GM21529 (cell line): ENCODE measurements around the gene UBB.
A peak's percentile ranks its signal among the peaks of the same experiment; 100 is the strongest.

ENCODE experiments used
- ATAC-seq: cut with Tn5 transposase; IDR thresholded peaks from one replicate; pipeline ENCODE4 v1.9.1; 2021; ENCODE audit not compliant: unreplicated experiment

Gene UBB

GRCh38 chr17:16380640-16381495, at the start of gene UBB:
TSS of gene UBB (plus strand) at chr17:16381091. CDS start at chr17:16381908, 817 bp downstream.
- ATAC-seq, result peak; percentile 91

DNA sequence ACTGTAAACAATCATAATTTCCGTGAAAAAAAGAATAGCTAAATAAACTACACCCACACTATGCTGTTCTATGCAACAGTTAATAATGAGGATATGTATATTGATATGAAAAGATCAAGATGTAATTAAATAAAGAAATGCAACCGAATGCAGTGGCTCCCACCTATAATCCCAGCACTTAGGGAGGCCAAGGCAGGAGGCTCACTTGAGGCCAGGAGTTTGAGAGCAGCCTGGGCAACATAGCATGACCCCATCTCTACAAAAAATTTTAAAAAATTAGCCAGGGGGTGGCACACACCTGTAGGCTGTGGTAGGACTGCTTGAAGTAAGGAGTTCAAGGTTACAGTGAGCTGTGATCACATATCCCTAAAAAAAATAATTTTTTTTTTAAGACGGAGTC, 42.5 kb upstream of the UBB start:
- no peak for ATAC-seq

DNA sequence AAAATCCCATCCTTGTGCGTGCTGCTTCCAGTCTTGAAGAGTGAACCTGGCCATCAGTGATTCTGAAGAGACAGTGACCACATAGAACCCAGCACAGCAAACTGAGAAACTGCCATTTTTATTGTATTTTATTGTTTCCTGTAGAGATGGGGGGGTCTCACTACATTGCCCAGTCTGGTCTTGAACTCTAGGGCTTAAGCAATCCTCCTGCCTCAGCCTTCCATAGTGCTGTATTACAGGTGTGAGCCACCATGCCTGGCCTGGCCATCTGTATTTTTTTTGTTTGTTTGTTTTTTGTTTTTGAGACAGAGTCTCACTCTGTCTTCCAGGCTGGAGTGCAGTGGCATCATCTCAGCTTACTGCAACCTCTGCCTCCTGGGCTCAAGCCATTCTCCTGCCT, 41.5 kb upstream of the UBB start:
- ATAC-seq, result no peak

DNA sequence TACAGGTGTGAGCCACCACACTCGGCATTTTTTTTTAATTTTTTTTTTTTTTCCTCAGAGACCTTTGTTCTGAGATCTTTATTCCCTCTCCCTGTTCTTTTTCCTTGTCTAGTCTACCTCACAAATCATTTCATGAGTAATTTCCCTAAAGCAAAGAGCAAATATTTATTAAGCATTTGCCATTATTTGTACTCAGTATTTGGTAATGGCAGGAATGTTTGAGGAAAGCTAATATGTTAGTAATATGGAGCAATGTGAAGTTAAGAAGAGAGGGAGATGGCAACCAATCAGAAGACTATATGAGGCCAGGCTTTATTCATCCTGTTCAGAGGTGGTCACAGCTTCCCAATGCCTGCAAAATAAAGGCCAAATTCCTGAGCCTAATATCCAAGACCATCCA, 40.9 kb upstream of the UBB start:
- ATAC-seq, result no peak

GRCh38 chr17:16342979-16343378, 37.9 kb upstream of the UBB start:
- no peak for ATAC-seq

GRCh38 chr17:16343569-16343968, 37.3 kb upstream of the UBB start:
- no peak for ATAC-seq

- no peak for ATAC-seq
These were observed 35.3 kb upstream of the UBB start for GRCh38 chr17:16345565-16345964.

DNA sequence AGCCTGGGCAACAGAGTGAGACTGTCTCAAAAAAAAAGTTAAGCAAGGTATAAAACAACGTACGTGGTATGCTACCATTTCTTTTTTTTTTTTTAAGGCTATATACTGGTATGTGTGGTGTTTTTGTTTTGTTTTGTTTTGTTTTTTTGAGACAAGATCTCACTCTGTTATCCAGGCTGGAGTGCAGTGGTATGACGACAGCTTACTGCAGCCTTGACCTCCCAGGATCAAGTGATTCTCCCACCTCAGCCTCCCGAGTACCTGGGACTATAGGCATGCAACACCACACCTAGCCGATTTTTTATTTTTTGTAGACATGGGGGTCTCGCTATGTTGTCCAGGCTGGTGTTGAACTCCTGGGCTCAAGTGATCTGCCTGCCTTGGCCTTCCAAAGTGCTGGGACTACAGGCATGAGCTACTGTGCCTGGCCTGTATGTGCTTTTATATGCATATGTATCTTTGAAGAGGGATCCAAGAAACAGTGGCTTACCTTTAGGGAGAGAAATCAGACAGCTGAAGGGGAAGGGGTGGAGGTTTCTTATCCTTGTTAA, 34.1 kb upstream of the UBB start:
- no peak for ATAC-seq

DNA sequence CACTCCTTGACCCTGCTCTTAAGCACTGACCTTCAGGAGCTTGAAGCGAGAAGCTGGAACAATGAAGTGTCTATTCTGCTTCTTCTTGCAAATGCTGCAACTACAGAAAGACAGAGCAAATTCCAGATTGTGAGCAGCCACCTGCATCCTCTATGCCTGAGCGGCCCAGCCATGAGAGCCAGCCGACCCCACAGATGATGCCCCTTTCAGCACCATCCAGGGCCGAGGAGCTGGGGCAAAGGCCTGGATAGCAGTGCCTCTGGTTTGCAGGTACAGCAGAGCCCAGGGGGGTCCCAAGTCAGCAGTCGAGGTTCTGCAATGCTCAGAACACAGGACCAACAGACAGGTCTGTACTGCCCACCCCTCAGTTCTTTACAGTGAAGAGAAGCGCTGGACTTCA, 32.3 kb upstream of the UBB start:
- ATAC-seq, result no peak

- no peak for ATAC-seq
These were observed 31.5 kb upstream of the UBB start for GRCh38 chr17:16349431-16349830.

DNA sequence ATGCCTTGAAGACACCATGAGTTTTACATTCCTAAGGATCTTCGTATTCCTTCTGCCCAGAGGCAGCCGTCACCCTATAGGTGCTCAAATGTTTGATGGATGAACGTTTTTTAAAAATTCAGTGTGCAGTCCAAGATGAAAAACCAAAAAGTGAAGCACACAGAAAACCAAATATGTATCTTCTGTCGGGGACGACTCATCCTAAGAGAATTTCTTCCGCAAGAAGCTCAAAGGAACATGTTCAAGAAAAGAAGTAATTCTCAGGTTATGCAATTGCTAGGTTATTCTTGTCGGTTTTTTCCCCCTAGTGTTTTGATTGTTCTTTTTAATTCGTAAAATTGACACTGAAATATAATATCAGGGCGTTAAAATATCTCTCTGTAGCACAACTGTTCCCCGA, 29.1 kb upstream of the UBB start:
- no peak for ATAC-seq

DNA sequence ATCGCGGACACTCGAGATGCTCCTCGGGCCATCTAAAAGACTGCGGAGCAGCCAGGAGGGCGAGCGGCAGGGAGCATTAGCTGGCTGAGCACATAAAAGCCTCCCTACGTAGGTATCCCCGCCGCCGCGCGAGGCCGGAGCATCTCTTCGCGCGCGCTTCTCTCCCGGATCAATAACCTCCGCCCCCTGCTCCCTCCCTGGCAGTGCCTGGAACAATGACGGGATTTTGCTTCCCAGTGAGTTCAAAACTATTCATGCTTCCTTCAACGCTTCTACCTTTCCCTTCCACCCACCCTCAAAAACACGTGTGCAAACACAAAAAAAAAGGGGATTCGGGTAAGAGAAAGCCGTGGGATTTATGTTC, 28.6 kb upstream of the UBB start:
- ATAC-seq, result no peak

- peak; percentile 51 for ATAC-seq
These were observed 28.1 kb upstream of the UBB start for GRCh38 chr17:16352667-16353316.

DNA sequence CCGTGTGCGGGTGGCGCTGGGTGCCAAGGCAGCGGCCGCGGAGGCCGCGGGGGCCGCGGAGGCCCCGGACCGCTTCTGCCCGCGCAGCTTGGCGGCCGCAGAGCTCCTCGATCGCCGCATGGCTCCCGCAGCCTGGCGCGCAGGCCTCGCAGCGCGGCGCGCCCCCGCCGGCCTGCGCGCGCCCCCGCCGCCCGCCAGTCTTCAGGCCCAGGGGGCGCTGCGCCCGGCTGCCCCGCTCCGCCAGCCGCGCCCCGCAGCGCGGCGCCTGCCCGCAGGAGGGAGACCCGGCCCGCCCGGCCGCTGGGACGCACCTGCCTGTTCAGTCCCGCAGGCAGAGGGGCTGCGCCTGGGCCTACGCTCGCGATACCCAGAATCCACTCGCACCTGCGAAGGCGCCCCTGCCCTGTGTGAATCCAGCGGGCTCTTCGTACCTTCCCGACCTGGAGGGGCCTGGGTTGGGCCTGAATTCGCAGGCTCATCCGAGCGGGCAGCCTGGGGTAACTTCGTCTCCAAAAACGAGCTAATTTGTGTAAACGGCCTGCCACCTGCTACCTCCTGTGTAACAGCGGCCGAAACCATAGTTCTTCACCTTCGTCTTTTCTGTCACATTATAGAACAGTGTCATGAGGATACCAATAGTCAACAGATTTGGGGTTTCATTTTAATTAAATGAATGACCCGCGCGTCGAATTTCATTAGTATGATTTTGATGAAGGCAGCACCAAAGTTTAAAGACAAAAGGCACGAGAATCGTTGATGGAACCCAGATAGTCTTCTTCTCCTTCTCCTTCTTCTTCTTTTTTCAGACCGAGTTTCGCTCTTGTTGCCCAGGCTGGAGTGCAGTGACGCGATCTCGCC, 27.3 kb upstream of the UBB start, which contains the start of gene CENPV:
TSS of gene CENPV (minus strand) at position 153 of the 858 bp plus-strand sequence. CDS start at position 120, 33 bp downstream.
- ATAC-seq, result peak; percentile 73

GRCh38 chr17:16354585-16354984, 26.3 kb upstream of the UBB start:
- ATAC-seq, result no peak

GRCh38 chr17:16358394-16358793, 22.5 kb upstream of the UBB start:
- ATAC-seq, result no peak

GRCh38 chr17:16361874-16362273, 19.0 kb upstream of the UBB start:
- ATAC-seq, result no peak

DNA sequence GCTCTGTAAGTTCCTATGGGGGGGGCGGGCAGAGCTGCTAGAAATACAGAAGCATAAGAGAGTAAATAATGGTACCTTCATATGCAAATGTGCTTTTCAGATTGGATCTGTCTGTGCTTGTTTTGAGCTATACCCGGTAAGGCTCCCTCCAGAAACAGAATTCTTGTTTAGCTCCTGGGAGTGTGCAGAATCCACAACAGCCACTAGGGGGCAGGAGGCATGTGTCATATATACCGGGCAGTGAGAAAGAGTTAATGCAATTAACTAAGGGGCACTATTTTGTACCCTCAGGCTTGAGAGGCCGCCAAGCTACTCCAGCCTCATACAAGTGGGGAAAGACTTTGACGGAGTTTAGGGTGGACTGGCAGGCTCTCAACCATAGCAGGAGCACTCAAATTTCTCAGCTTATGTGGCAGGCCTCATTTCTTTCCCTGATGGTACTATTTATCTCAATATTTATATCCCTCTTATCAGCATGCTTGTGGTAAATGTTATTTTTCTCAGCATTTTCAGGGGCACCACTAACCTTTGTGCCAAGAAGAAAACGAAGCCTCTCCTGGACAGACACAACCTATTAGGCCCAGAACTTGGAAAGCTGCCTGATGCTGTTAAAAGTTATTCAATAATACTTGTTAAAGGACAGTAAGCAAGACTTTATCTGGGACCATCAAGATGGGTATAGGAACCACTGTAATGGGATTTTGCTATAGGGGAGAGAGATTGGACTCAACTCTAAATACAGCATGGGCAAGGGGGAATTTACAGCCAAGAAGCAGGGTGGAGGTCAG, 16.9 kb upstream of the UBB start:
- ATAC-seq, result peak; percentile 61

GRCh38 chr17:16364625-16365024, 16.3 kb upstream of the UBB start:
- ATAC-seq, result no peak

DNA sequence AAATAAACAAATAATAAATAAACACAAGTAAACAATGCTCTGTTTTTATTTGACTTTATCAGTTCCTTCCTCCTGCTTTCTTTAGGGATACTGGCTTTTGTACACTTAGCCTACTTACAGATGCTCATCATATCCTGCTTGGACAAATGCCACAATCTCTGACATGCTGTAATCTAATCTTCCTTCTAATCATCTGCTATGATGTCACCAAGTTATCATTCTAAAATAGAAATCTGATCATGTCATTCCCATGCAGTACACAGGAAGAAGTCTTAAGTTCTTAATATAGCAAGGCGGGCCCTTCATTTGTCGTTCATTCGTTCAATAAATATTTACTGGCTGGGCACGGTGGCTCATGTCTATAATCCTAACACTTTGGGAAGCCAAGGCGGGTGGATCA, 9.1 kb upstream of the UBB start:
- ATAC-seq, result no peak
